Fibroblast of lung (primary cell): Measurements from ENCODE around the gene SP4.

Source experiments
- EZH2 ChIP-seq: IDR thresholded peaks from 2 replicates; pipeline ENCODE4 v1.5.1; 2012; ENCODE audit warnings: low read length, control low read depth, mild to moderate bottlenecking; ENCODE audit errors: missing control alignments
- TF ChIP-seq, protein P1 (sequence below), 2 donors: IDR thresholded peaks in 1 of 2; conservative IDR thresholded peaks in 1 of 2; 1 replicate in 1 of 2; 2 replicates in 1 of 2; pipeline ENCODE4 v1.5.1; 2011 to 2012; ENCODE audit warnings: low read length in 2 of 2, control low read depth in 1 of 2, inconsistent platforms in 1 of 2, low read depth in 1 of 2, mild to moderate bottlenecking in 1 of 2

DNA sequence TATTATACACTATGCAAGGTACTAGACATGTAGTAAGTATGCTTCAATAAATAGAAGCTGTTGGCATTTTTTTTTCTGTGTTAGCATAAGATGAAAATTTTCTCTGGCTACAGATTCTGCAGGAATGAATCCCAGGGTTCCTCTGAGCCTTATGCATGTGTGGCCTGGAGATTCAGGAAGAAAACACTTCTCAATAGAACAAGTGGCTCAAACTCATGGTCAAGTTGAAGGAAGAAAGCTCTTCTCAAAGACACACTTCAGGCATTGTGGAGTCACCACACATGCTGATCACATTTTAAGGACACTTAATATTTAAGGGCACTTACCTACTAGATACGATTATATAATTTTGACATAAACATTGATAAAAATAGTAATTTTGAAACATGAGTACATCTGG is 134.5 kb downstream of the SP4 start:
- TF ChIP-seq, protein P1, sequence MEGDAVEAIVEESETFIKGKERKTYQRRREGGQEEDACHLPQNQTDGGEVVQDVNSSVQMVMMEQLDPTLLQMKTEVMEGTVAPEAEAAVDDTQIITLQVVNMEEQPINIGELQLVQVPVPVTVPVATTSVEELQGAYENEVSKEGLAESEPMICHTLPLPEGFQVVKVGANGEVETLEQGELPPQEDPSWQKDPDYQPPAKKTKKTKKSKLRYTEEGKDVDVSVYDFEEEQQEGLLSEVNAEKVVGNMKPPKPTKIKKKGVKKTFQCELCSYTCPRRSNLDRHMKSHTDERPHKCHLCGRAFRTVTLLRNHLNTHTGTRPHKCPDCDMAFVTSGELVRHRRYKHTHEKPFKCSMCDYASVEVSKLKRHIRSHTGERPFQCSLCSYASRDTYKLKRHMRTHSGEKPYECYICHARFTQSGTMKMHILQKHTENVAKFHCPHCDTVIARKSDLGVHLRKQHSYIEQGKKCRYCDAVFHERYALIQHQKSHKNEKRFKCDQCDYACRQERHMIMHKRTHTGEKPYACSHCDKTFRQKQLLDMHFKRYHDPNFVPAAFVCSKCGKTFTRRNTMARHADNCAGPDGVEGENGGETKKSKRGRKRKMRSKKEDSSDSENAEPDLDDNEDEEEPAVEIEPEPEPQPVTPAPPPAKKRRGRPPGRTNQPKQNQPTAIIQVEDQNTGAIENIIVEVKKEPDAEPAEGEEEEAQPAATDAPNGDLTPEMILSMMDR (conservative IDR thresholded peaks at IDR 0.05 in 1 of 2, IDR thresholded peaks at IDR 0.05 in 1 of 2; ENCODE audit: low read depth in 1 of 2, low read length in 2 of 2), result no peak
- TF ChIP-seq EZH2, result no peak
